Fibroblast of skin of left quadriceps (primary cell): ENCODE data around the gene TRAPPC4.
"Not testable (repeated sequence)": the region's sequence is repeated elsewhere in the genome, so short reads cannot be mapped to it uniquely, and the experiment has no call there.

ENCODE experiments used
- DNase-seq, 2 experiments: peaks; one replicate each; pipeline ENCODE4 v3.0.0-alpha.2; 2013; ENCODE audit warnings: low read depth in 2 of 2

The TRAPPC4 gene, protein sequence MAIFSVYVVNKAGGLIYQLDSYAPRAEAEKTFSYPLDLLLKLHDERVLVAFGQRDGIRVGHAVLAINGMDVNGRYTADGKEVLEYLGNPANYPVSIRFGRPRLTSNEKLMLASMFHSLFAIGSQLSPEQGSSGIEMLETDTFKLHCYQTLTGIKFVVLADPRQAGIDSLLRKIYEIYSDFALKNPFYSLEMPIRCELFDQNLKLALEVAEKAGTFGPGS

GRCh38 chr11:119018074-119018938, at the start of gene TRAPPC4, which contains the start of gene RPS25:
Gene TRAPPC4, plus strand, starts transcription at chr11:119018766. Its CDS starts 30 bp downstream, at chr11:119018796.
Gene RPS25, minus strand, starts transcription at chr11:119018343. Its CDS starts 59 bp downstream, at chr11:119018284.
- DNase-seq: peak; percentile 88 to 89

GRCh38 chr11:118969508-118969907, 49.1 kb upstream of the TRAPPC4 start:
- DNase-seq: not testable (repeated sequence)

DNA sequence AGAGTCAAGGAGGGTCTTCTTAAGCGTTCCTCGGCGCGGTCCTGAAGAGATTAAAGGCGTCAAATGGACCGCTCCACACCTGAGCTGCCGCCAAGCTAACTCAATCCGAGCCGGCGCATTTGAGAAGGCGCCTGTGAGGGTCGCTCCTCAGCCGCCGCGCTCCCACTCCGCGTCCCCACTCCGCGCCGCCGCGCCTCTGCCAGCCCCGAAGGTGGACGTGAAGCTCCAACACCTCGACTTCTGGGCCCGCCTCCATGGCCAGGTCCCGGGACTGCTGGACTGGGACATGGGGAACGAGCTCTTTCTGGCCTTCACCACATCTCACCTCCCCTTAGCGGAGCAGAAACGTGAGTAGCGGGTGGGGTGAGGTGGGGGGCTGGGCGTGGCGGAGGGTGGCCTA, 46.9 kb upstream of the TRAPPC4 start, which contains the start of gene FOXR1:
Gene FOXR1 (plus strand): TSS at position 116 of the 400 bp plus-strand sequence. CDS start 171 bp downstream, at position 287.
- no peak for DNase-seq

DNA sequence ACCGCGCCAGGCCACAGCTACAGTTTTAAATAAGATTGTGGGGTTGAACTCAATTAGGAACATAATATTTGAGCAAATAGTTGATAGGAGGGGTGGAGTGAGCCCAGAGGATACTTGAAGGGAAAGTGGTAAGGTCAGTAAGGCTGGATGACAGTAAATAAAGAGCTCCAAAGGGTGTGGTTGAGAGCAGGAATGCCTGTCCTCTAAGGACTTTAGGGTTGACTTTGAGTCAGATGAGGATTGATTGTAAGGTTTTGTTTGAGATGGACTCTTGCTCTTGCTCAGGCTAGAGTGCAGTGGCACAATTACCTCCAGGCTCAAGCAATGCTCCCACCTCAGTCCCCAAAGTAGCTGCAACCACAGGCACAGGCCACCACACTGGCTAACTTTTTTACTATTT, 44.6 kb upstream of the TRAPPC4 start:
- no peak for DNase-seq

DNA sequence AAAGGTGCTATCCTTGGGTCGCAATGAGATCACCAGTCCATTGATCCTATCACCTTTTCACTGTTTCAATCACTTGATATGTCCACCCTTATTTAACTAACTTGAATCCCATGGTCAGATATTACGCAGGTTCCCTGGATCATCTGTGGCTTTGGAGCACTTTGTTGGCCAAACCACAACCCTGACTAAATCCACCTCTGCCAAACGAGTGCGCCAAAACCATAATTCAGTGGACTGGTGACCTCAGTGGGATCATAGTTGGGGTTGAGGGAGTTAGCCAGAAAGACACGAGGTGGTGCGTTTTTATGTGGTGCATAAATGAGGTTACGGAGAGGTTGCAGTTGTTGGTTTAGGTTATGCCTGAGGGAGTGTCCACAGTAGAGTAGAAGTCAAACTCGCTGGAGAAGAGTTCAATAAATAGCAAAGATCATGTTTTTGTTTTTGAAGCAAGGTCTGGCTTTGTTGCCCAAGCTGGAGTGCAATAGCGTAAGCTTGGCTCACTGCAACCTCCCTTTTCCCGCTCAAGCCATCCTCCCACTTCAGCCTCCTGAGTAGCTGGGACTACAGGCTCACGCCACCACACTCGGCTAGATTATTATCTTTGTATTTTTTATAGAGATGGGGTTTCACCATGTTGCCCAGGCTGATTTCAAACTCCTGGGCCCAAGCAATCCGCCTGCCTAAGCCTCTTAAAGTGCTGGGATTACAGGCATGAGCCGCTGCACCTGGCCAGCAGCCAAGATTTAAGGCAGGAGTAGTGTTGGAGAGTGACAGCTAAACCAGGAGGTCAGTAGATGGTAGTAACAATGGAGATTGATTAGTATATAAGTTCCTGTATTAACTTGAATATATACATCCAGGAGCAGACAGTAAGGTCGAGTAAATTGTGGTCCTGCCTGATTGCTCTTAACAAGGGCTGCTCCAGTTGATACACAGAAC, 42.5 kb upstream of the TRAPPC4 start:
- DNase-seq: no peak

DNA sequence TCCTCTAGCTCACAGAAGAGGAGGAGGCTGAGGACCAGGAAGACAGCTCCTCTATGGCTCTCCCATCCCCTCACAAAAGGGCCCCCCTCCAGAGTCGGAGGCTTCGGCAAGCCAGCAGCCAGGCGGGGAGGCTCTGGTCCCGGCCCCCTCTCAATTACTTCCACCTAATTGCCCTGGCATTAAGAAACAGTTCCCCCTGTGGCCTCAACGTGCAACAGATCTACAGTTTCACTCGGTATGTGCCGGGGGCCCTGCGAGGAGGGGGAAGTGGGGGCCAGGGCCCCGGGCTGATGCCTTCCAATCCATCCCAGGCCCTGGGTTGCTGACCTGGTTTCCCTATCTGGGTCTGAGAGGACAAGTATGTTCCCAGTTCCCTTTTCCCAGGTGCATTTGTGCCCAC, 39.1 kb upstream of the TRAPPC4 start:
- DNase-seq: no peak

DNA sequence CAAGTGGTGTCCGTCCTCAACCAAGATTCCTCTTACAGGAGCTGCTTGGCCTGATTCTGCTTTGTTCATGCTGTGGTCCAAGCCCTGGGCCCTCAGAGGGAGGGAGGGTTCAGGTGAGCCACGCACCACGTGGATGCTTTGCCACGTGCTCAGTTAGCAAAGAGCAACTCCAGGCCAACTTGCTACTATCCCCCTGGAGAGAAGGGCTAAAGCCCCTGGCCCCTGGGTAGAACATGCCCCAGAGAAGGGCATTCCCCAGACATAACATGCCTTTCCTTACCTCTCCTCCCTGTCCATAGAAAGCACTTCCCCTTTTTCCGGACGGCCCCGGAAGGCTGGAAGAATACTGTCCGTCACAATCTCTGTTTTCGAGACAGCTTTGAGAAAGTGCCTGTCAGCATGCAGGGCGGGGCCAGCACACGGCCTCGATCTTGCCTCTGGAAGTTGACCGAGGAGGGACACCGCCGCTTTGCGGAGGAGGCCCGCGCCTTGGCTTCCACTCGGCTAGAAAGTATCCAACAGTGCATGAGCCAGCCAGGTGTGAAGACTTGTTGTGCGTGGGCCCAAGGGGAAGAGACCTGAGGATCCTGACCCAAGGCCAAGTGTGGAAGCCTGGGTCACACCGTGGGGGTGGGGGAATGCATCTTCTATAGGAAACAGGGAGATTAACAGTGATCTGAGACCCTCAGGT, 38.2 kb upstream of the TRAPPC4 start:
- no peak for DNase-seq

DNA sequence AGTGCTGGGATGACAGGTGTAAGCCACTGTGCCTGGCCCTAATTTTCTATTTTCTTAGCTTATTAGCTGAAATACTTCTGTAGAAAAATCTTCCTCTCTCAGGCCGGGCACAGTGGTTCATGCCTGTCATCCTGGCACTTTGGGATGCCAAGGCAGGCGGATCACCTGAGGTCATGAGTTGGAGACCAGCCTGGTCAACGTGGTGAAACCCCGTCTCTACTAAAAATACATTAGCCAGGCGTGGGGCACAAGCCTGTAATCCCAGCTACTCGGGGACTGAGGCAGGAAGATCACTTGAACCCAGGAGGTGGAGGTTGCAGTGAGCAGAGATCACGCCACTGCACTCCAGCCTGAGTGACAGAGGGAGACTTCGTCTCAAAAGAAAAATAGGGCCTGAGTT, 34.2 kb upstream of the TRAPPC4 start:
- not testable (repeated sequence) for DNase-seq

GRCh38 chr11:118984825-118985224, 33.7 kb upstream of the TRAPPC4 start:
- no peak for DNase-seq

DNA sequence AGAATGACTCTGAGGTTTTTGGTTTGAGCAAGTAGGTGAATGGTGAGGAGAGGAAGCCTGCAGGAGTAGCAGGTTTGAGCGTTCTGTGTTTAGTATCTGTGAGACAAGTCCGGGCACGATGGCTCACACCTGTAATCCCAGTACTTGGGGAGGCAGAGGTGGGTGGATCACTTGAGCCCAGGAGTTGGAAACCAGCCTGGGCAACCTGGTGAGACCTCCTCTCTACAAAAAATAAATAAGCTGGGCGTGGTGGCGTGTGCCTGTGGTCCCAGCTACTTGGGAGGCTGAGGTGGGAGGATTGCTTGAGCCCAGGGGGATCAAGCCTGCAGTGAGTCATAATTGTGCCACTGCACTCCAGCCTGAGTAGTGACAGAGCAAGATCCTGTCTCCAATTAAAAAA, 30.3 kb upstream of the TRAPPC4 start:
- no peak for DNase-seq

- not testable (repeated sequence) for DNase-seq
These were observed 27.0 kb upstream of the TRAPPC4 start for GRCh38 chr11:118991486-118992038.

DNA sequence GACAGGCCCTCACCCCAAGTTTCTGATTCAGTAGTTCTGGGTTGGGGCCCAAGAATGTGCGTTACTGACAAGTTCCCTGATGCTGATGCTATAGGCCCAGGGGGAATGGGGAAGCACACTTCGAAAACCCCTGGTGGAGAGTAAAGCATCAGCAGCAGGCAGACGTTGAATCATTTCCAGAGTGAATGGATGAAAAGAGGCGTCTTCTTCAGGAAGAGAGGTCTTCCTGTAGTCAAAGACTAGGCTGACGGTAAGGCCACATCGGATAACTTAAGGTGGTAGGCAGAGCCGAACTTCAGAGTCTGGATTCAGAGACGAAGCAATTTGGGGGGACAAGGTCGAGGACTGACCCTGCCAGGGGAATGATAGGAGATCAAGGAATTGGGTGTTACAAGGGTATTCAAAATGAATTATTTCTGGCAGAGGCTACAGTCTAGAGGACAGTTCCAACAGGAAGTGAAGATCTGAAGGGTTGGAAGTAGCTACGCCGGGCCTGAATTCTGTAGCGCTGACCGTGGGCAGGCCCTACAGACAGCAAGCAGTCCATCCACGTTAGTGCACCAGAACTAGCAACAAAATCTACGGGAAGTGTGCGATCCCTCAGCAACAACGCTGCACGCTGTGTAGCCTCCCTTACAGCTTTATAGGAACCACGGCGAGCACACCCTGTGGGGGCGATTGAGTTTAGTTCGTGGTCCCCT, 21.5 kb upstream of the TRAPPC4 start:
- no peak for DNase-seq

DNA sequence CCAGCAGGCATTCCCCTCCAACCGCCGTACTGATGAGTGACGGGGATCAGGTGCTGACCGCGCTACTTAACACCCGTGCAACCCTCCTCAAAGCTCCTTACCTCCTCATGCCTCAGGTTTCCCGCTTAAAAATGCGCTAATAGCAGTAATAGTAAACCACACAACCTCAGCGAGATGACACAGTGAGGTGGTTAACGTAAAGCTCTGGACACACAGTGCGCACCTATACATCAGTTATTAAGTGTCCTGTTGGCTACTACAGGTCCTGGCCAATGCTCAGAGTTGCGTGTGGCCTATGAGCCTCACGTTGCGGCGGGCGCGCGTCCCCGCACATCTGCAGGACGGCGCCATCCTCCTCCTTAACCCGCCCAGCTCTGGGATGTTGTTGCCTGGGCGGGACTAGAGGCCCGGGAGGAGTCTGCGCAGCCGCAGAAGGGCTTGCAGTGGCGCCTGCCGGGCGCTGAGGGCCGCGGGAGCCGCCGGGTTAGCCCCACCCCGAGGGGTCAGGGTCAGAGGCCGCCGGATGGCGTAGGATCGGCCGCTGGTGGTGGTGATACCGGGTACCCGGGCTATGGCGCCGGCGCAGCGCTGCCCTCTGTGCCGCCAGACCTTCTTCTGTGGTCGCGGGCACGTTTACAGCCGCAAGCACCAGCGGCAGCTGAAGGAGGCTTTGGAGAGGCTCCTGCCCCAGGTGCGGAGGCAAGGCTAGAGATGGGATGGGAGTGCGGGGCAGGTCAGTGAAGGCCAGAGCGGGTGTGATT, 20.8 kb upstream of the TRAPPC4 start, which contains the start of gene CENATAC:
Gene CENATAC (plus strand): TSS at position 512 of the 761 bp plus-strand sequence. CDS start 60 bp downstream, at position 572.
- DNase-seq: peak; percentile 63 to 66

- DNase-seq: no peak
These were observed 20.2 kb upstream of the TRAPPC4 start for GRCh38 chr11:118998388-118998717.

DNA sequence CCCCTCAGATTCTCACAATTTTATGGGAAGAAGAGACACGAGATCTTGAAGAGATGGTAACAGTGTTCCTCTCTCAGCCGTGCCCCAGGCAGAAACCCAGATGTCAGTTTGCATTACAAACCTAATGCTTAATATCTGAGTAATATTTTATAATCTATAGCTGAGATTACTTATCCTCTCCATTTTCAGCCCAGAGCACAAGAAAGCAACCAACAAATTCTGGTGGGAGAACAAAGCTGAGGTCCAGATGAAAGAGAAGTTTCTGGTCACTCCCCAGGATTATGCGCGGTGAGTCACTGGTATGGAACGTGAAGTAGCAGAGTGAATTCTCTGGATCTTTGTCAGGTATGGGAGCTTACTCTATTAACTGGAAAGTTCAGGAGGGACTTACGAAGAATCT, 19.7 kb upstream of the TRAPPC4 start:
- DNase-seq: no peak

DNA sequence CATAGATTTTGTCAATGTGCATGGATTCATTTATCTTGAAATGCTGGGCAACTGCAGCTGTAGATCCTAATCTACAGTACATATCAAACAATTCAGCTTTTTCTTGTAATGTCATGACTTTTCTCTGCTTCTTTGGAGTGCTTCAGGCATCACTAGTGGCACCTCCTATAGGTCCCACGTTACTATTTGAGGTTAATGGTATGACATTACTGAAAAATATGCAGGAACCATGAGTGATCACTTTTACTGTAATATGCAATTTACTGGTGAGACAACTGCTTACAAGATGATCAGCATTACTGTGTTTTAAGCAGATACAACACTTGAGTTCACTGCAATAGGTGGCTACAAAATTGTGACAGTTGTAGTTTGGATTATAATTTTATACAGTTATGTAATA, 17.7 kb upstream of the TRAPPC4 start:
- no peak for DNase-seq

DNA sequence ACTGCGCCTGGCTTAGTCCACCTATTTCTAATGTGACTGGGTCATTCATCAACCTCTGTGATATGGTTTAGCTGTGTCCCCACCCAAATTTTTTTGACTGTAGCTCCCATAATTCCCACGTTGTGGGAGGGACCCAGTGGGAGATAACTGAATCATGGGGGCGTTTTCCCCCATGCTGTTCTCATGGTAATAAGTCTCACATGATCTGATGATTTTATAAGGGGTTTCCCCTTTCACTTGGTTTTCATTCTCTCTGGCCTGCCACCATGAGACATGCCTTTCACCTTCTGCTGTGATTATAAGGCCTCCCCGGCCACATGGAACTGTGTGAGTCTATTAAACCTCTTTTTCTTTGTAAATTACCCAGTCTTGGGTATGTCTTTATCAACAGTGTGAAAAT, 11.9 kb upstream of the TRAPPC4 start:
- DNase-seq: no peak

GRCh38 chr11:119011476-119012053, 7.0 kb upstream of the TRAPPC4 start:
- no peak for DNase-seq

DNA sequence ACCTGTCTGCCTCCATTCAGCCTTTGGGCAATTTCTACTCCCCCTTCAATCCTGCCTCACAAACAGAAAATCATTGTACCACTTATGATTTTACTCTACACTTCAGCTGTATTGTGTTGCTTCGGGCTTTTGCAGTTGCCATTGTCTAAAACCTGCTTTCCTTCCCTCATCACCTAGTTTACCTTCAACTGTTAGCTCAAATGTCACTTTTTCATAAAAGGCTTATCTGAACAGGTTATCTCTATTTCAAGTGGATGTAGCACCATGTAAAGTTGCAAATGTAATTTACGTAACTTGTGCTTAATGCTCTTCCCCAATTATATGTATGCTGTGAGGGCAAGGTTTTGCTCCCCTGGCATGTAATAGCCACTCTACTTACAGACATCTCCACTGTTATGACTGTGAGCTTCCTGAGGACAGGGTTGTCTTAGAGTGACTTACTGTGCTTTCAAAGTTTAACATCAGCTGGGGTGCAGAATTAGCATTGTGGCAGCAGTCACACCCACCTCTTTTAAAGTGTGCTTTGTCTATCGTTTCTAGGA, 5.9 kb upstream of the TRAPPC4 start:
- DNase-seq: no peak
